GM19043 (cell line): ENCODE measurements around the gene TAS2R40.
"Not testable (repeated sequence)": the region's sequence is repeated elsewhere in the genome, so short reads cannot be mapped to it uniquely, and the experiment has no call there.

Experiments used
- ATAC-seq: cut with Tn5 transposase; IDR thresholded peaks from one replicate; pipeline ENCODE4 v1.9.1; 2021; ENCODE audit warnings: low read depth; ENCODE audit not compliant: unreplicated experiment

The TAS2R40 gene

DNA sequence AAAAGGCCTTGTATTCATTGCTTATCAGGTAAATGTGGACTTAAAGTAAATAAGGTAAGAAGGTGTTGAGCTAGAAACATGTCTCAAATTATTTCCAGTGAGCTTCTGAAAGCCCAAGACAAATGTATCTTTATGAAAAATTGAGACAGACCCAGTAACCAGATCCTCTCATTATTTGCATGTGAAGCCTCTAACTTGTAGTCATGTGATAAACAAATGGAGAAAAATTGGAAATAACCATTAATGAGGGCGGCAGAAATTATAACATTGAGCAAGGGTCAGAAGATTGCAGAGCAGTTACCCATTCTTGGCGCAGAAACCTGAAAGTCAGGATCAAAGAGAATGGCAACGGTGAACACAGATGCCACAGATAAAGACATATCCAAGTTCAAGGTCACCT is at the start of gene TAS2R40:
TAS2R40 (plus strand) TSS at position 301 of the 400 bp plus-strand sequence; CDS start at position 343, 42 bp downstream.
- ATAC-seq, result no peak

- ATAC-seq, result peak; percentile 55
These were observed 49.5 kb upstream of the TAS2R40 start for GRCh38 chr7:143172354-143172753.

DNA sequence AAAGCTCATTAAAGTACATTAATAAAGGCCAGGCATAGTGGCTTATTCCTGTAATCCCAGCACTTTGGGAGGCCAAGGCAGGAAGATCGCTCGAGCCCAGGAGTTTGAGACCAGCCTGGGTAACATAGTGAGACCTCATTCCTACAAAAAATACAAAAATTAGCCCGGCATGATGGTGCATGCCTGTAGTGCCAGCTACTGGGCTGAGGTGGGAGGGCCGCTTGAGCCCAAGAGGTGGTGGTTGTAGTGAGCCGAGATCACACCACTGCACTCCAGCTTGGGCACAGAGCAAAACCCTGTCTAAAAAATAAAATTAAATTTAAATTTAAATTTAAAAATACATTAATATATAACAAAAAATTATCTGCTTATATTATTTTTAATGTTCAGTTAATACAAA is 45.7 kb upstream of the TAS2R40 start:
- no peak for ATAC-seq

GRCh38 chr7:143177374-143178119 is 44.3 kb upstream of the TAS2R40 start:
- no peak for ATAC-seq

- not testable (repeated sequence) for ATAC-seq
These were observed 41.1 kb upstream of the TAS2R40 start for GRCh38 chr7:143180771-143181170.

DNA sequence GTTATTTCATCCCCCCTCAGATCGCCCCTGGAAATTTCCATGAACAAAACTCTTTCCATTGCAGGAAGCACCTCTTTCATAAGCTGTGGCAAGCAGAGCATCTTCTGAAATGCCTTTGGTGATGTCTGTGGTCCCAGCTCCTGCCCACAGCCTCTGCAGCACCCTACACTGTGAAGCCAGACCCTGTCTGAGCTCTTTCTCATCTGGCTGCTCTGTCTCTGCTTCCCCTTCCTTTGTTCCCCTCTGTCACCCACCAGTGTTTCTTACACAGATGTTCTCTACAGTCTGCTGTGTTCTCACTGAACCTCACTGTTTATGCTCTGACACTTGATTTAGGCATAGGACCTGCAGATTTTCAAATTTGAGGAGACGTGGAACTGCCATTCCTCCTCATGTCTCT is 40.5 kb upstream of the TAS2R40 start:
- ATAC-seq, result no peak

GRCh38 chr7:143183024-143183423 is 38.8 kb upstream of the TAS2R40 start, which contains the start of gene TAS2R39:
Gene TAS2R39, plus strand, starts transcription at chr7:143183419. Its CDS starts 0 bp downstream, at chr7:143183419.
- no peak for ATAC-seq

- ATAC-seq, result no peak
These were observed 36.3 kb upstream of the TAS2R40 start for GRCh38 chr7:143185551-143185950.

DNA sequence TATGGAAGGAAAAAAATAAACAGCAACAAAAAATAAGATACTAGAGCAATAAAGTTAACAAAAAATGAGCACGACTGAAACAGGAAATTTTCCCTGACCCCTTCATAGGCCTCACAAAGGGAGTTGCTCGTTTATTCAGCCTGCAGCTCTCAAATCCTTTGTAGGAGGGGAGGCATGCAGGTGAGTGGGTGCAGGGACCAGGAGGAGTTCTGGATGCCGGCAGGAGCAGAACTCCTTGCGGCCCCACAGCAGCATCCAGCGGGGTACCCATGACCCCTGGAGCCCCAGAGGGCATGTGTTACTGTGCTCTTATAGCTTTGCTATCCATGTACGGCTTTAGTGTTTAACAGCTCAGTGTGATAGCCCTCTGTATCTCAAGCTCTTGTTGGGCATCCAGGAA is 32.8 kb upstream of the TAS2R40 start:
- no peak for ATAC-seq

DNA sequence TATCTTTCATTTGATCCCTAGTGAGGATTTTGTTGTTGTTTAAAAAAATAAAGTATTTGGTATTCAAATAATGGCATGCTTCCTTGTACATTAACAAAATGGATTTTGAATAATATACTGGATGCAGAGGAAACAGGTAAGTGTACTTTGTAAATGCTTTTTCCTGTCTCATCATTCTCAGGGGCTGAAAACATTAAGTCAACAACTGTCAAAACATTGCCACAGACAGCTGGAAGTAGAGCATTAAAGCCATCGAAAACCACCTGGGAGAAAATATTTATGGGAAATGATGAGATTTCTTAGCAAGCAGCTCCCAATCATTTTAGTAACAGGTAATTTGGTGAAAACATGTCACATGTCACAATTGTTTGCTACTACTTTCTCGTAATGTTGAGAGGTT is 28.0 kb upstream of the TAS2R40 start:
- ATAC-seq, result no peak

GRCh38 chr7:143199040-143199439 is 22.8 kb upstream of the TAS2R40 start:
- no peak for ATAC-seq

- ATAC-seq, result no peak
These were observed 19.7 kb upstream of the TAS2R40 start for GRCh38 chr7:143202161-143202560.

DNA sequence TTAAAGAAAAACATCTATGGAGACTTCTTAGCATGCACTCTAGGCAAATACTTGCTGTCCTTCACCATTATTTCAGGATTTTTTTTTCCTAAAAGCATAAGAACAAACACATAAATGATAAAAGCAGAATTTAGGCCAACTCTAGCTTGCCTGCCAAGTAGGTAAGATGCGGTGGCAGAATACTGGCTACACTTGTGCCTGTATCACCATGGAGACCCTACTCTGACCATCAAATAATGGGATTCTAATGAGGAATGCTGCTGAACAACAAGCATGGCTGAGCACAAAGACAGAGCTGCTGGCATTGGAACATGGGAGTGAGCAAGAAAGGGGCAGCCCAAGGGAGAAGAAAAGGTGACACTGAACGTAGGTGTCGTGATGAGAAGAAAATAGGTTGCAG is 18.5 kb upstream of the TAS2R40 start:
- no peak for ATAC-seq

DNA sequence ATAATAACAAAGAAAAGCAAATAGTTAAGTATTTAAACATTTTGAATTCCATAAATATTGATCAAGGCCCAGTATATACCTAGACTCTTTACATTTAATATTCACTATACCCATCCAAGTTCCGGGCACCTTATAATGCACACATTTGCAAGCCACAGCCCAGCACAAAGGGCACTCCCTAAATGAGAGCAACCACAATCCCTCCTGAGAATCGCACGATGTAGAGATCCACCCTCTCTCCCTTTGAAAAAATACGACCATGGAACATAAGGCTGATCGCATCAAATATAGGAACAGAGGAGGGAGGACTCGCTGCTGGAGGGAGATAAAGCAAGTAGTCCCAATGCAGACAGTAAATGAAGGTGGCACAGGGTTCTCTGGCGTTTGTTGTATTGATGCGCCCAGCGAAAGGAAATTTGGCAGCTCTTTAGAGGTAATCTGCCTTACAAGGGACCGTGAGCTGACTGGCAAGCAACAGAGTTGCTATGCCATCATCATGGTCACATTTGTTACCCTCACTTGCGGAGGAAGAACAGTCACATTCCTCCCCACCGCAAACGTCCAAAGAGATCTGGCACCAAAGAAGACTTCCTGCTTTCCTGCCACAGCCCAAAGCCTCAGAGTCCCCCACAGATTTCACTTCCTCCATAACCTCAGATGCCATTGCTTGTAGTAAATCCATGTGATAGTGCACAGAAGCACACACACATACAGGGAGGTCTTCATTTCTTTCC is 16.1 kb upstream of the TAS2R40 start:
- peak; percentile 86 for ATAC-seq

DNA sequence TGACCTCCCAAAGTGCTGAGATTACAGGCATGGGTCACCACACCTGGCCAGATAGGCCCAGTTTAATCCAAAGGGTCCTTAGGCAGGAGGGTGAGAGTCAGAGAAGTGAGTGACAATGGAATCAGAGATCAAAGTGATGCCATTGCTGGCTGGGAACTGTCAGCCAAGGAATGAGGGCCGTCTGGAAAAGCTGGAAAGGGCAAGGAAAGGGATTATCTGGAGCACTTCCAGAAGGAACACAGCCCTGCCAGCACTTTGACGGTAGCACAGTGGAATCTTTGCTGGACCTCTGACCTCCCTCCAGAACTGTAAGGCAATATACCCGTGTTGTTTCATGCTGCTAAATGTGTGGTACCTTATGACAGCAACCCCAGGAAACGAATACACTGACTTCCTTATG is 11.3 kb upstream of the TAS2R40 start:
- ATAC-seq, result no peak

GRCh38 chr7:143213478-143213877 is 8.4 kb upstream of the TAS2R40 start:
- not testable (repeated sequence) for ATAC-seq

DNA sequence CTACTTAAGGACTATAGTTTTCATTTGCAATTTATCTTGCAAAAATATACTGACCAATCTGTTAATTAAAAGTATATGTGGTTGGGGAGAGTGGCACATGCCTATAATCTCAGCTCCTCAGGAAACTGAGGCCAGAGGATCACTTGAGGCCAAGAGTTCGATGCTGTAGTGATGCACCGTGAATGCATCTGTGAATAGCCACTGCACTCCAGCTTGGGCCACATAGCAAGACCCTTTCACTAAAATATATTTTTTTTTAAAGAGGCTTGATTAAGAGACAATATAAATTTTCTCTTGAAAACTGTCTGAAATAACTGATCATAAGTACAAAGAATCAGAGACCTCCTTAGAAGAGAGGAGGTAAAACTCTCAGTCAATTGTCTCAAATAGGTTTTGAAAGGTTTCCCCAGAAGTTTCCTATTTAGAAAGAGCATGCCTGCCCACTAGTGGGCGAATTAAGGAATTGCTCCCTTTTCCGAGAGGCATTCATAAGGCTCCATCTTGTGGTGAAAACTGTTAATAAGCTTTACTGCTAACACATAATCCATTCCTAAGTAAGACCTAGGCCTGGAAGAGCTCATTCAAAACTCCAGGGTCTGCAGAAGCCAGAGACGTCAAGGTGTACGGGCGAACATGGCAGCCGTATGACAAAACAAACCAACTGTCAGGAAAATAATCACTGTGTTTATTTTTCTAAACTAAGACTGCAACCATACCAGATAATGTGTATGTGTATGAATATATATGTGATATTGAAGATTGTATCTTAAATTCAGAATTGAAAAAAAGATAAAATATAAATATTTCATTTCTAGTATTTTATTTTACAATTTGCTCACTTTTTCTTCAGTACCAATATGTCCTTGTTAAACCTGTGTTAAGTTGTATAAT is 6.8 kb upstream of the TAS2R40 start:
- ATAC-seq, result peak; percentile 87

DNA sequence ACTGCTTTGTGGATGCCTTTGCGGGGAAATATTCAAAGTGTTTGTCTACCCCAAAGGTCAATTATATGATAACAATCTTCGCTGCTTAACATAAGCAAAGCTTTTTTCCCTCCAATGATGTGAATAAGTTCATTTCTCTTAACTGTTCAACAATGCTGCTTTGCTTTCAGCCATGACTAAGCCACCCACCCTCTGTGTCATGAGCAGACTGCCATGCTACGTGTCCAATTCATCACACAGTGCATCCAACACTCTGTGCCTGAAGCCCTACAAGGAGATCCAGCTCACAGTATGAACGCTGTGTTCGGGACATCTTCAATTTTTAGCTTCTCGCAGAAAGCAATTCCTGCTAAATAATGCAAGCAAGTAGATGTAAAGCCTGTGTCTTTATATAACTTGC is 5.7 kb upstream of the TAS2R40 start:
- ATAC-seq, result no peak

DNA sequence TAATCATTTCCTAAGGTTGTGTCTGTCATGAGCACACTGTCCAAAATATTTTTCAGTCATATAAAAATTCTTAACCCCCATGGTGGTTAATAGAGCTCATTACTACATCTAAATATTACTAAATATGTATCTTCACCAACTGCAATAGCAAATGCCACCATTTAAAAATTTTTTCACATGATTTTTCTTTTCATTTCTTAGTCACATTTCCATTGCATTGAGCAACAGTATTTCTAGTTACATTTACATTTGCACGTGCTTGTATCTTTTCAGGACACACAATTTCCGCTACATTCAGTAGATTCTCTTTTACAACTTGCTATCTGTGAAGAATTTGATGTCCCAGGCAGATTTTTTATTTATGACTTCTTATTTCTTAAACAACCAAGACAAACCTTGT is 5.2 kb upstream of the TAS2R40 start:
- ATAC-seq, result no peak

- ATAC-seq, result no peak
These were observed 4.0 kb upstream of the TAS2R40 start for GRCh38 chr7:143217806-143218205.

GRCh38 chr7:143221286-143221685 is 551 bp upstream of the TAS2R40 start:
- ATAC-seq, result no peak
